Measurements from ENCODE around the gene PPP1R1C.
A peak's percentile ranks its signal among the peaks of the same experiment; 100 is the strongest.
"Not testable (repeated sequence)": the region's sequence is repeated elsewhere in the genome, so short reads cannot be mapped to it uniquely, and the experiment has no call there.

The PPP1R1C gene, protein sequence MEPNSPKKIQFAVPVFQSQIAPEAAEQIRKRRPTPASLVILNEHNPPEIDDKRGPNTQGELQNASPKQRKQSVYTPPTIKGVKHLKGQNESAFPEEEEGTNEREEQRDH

GRCh38 chr2:181985632-181986205 is at the start of gene PPP1R1C:
TSS of gene PPP1R1C (plus strand) at chr2:181985853. CDS start at chr2:181986111, 258 bp downstream.
- DNase-seq (ENCODE audit: low read depth): no peak

- no peak for DNase-seq (ENCODE audit: low read depth)
Measured at GRCh38 chr2:181937473-181937872, 48.2 kb upstream of the PPP1R1C start.

DNA sequence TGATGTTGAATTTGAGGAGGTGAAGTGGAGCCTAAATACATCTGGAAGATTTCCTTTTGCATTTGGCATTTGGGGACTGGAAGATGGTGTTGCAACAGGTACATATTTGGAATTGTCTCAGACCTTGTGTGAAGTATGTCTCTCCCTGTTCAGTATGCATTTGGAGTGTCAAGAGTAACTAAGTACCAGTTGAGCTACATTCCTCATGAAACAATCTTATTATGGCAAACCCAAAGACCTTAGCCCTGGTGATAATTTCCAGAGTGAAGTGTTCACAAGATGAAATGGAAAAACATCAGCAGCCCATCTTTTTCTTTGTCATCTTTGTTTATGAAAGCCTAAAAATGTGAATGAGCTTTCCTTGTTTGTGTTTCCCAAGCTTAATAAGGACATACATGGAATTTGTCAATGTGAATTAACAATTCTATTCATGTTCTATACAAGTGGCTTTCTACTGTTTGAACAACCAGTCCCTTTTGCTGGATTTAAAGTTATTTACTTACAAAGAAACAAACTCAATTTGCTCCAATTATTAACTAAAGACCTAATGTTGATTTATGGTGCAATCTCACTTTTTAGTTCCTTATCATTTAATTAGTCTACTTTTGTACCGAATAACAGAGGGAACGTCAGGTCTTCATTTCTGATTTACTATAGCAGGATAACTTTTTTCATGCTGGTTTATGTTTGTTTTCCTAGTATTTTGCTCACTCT is 42.1 kb upstream of the PPP1R1C start:
- no peak for DNase-seq (ENCODE audit: low read depth)

- no peak for DNase-seq (ENCODE audit: low read depth)
Measured at GRCh38 chr2:181944164-181944913, 41.3 kb upstream of the PPP1R1C start.

- no peak for DNase-seq (ENCODE audit: low read depth)
Measured at GRCh38 chr2:181944914-181945291, 40.8 kb upstream of the PPP1R1C start.

GRCh38 chr2:181946444-181947127 is 39.1 kb upstream of the PPP1R1C start:
- DNase-seq (ENCODE audit: low read depth): no peak

DNA sequence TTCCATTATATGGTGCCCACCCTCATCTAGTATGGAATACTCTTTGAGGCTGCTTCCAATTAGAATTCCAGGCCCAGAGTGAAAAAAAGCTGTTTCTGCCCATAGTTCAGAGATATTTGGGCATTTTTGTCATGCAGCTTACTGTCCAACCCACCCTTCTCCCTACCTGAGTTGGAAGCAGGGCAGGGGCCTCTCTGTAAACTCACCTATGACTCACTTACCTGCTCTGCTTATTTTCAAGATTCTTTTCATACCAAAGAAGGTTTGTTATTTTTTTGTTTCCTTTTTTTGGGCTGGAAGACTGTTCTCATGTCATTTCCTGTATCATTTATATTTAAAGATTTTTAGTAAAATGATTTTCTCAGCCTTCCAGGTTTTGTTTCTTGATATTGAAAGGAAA is 38.4 kb upstream of the PPP1R1C start:
- DNase-seq (ENCODE audit: low read depth): no peak

GRCh38 chr2:181948227-181948626 is 37.4 kb upstream of the PPP1R1C start:
- DNase-seq (ENCODE audit: low read depth): no peak

DNA sequence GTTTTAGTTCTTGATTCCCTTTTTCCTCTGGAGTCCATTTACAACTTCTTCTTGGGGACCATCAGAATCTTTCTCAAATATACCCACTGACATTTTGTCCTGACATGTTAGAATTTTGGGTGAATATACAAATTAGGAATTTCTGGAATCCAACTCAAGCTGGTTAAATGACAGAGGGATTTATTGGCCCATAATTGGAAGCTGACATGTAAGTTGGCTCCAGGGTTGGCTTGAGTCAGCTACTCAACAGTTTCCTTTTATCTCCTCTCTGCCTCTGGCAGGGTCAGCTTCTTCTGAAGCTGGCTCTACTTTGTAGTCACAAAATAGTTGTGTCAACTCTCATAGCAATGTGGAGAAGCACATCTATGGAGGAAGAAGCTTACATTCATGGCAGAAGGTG is 36.6 kb upstream of the PPP1R1C start:
- DNase-seq (ENCODE audit: low read depth): peak; percentile 49

- no peak for DNase-seq (ENCODE audit: low read depth)
Measured at GRCh38 chr2:181952404-181953226, 33.0 kb upstream of the PPP1R1C start.

DNA sequence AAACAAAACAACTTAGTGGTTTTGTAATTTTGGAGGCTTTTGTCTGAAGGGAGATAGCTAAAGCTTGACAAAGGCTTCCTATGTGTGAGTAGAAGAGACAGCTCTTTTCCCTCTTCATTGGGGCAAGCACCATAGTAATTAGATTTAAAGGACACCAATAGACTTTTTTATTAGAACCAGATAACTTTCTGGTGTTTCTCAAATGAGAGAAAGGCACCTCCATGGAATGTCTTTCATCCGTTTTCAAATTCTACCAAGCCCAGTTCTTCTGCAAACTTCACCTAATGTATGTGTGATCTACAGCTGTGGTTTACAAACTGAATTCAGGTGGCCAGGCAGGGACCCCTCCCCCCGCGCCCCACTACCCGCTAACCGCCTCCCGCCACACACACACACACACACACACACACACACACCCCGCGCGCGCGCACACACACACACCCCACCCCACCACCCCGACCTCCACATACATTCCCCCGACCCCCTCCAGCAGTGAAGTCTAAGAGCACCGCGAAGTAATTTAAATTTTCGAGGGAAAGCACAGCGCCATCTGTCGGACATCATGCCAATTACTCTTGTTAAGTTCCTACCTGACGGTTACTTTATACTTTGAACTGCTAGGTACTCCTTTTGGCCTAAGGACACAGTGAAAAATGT is 31.6 kb upstream of the PPP1R1C start:
- no peak for DNase-seq (ENCODE audit: low read depth)

DNA sequence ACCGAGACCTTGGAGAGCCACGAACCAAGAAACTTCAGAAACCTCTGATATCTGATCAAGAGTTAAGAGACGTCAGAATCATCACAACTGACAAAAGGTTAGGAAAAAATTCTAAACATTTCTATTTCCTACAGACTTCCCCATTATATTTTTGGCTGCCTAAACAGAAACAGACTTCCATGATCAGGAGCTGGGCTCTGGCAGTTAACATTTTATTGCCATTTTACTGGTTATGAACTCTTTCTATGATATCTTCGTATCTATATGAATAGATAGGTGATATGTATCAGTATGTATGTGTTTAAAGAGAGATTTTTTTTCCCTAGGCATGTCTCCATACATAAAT is 31.1 kb upstream of the PPP1R1C start:
- no peak for DNase-seq (ENCODE audit: low read depth)

GRCh38 chr2:181955010-181955409 is 30.6 kb upstream of the PPP1R1C start:
- peak; percentile 85 for DNase-seq (ENCODE audit: low read depth)

GRCh38 chr2:181955866-181956265 is 29.8 kb upstream of the PPP1R1C start:
- DNase-seq (ENCODE audit: low read depth): not testable (repeated sequence)

GRCh38 chr2:181957668-181958067 is 28.0 kb upstream of the PPP1R1C start:
- DNase-seq (ENCODE audit: low read depth): no peak

- DNase-seq (ENCODE audit: low read depth): no peak
Measured at GRCh38 chr2:181958726-181959125, 26.9 kb upstream of the PPP1R1C start.

DNA sequence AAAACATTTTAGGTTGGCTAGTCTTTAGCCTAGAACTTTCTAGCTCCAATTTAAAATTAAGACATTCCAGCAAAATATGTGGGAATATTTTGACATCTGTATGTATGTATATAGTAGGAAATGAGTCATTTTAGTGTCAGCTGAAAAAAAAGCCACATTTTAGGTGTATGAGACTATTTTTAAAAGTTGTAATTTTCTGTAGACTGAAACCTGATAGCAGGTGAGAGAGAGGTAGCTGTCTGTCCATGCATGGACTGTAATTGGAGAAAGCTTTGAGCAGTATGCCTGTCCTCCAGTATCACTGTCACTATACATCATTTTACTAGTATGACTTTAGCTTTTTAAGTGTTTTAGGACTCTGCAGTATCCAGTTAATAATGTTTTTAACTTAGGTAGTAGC is 26.1 kb upstream of the PPP1R1C start:
- DNase-seq (ENCODE audit: low read depth): no peak

DNA sequence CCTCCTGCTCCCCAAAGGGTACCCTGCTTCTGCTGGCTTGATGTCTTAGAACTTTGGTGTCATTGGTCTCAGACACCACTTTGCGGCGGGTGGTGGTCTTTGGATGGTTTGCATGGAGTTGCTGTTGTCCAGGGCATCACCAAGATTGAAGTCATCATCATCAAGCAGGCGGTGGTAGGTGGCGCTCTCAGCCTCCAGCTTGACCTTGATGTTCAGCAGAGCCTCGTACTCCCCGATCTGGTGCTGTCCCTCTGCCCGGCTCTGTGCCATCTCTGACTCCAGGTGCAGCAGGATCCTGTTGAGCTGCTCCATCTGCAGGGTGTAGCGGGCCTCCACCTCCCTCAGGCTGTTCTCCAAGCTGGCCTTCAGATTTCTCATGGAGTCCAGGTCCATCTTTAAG is 24.5 kb upstream of the PPP1R1C start:
- not testable (repeated sequence) for DNase-seq (ENCODE audit: low read depth)

GRCh38 chr2:181962142-181962541 is 23.5 kb upstream of the PPP1R1C start:
- no peak for DNase-seq (ENCODE audit: low read depth)

DNA sequence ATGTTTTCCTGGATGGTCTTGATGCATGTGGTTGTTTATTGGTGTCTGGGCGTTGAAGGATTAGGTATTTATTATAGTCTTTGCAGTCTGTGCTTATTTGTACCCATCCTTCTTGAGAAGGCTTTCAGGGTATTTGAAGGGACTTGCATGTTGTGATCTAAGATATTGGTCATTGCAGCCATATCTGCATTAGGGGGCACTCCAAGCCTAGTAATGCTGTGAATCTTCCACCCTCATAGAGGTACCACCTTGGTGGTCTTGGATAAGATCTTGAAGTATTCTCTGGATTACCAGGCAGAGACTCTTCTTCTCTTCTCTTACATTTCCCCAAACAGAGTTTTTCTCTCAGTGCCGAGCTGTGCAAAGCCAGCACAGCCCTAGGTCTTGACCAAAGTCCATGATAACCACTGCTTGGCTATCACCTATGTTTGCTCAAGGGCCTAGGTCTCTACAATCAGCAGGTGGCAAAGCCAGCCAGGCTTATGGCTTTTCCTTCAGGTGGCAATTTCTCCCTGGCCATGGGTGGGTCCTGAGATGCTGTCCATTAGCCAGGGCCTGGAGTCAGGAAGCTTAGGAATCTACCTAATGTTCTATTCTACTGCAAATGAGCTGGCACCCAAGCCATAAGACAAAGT is 15.4 kb upstream of the PPP1R1C start:
- DNase-seq (ENCODE audit: low read depth): no peak

- no peak for DNase-seq (ENCODE audit: low read depth)
Measured at GRCh38 chr2:181971032-181971431, 14.6 kb upstream of the PPP1R1C start.
